Kidney epithelial cell (primary cell): ENCODE results near the gene CFAP46. TPM values are rescaled to one million over a fixed set of nuclear protein-coding genes. Genes with fewer than 3 reads are reported as not detected.
"Not testable (repeated sequence)": the region's sequence is repeated elsewhere in the genome, so short reads cannot be mapped to it uniquely, and the experiment has no call there.

Source experiments
- DNase-seq: peaks from one replicate; pipeline ENCODE4 v3.0.0-alpha.2; 2010; ENCODE audit warnings: low read depth
- H3K27me3 ChIP-seq: 2 replicates; pipeline ENCODE4 v1.6.0; 2011; ENCODE audit warnings: low read length; ENCODE audit not compliant: control insufficient read depth, insufficient read depth
- H3K36me3 ChIP-seq: 2 replicates; pipeline ENCODE4 v1.5.1; 2011; ENCODE audit warnings: low read length; ENCODE audit not compliant: control insufficient read depth, insufficient read depth
- H3K4me3 ChIP-seq: 2 replicates; pipeline ENCODE4 v1.5.1; 2011; ENCODE audit warnings: low read depth, mild to moderate bottlenecking, control low read depth, low read length
- CTCF ChIP-seq: IDR thresholded peaks from 2 replicates; pipeline ENCODE4 v1.5.1; 2011; ENCODE audit warnings: mild to moderate bottlenecking, moderate library complexity, low read length, control low read depth, inconsistent platforms; ENCODE audit not compliant: insufficient read depth, poor library complexity, severe bottlenecking
- total RNA-seq: library from RNA; depleted of rRNA; stranded (reverse); fragments of >200 nt; gene quantifications from 2 replicates; pipeline ENCODE4 v1.2.3, GENCODE V29; 2015

The CFAP46 gene
- total RNA-seq, 1 donor from 2014 or later = 5.1 TPM

- no peak overlapping the region for H3K4me3 ChIP-seq
- H3K36me3 ChIP-seq = no peaks in the 10 kb centered on the region
- no peak for DNase-seq
- no peak for TF ChIP-seq CTCF
- H3K27me3 ChIP-seq = peaks cover 4% of the 10 kb centered on the region
Observed at GRCh38 chr10:132899054-132899750, 43.2 kb downstream of the CFAP46 start.

GRCh38 chr10:132898391-132899053, 43.8 kb downstream of the CFAP46 start:
- DNase-seq = no peak
- Histone ChIP-seq H3K36me3 (no peaks in the 10 kb centered on the region), H3K27me3 (peaks cover 4% of the 10 kb centered on the region), H3K4me3 (no peak overlapping the region)
- no peak for TF ChIP-seq CTCF

GRCh38 chr10:132897516-132898381, 44.6 kb downstream of the CFAP46 start:
- no peak for DNase-seq
- no peak overlapping the region for H3K4me3 ChIP-seq
- H3K36me3 ChIP-seq = no peaks in the 10 kb centered on the region
- H3K27me3 ChIP-seq = peaks cover 8% of the 10 kb centered on the region
- TF ChIP-seq CTCF = no peak

GRCh38 chr10:132893786-132894185, 48.6 kb downstream of the CFAP46 start:
- not testable (repeated sequence) for DNase-seq
- H3K27me3 ChIP-seq = peaks cover 20% of the 10 kb centered on the region

GRCh38 chr10:132893090-132893489, 49.3 kb downstream of the CFAP46 start:
- H3K27me3 ChIP-seq = peaks cover 20% of the 10 kb centered on the region

More at GRCh38 chr10:132893786-132894185, 48.6 kb downstream of the CFAP46 start:
- not testable (repeated sequence) for H3K4me3 ChIP-seq, H3K36me3 ChIP-seq
- peak; percentile 40 for TF ChIP-seq CTCF

More at GRCh38 chr10:132893090-132893489, 49.3 kb downstream of the CFAP46 start:
- TF ChIP-seq CTCF = no peak
- Histone ChIP-seq H3K36me3 (no peaks in the 10 kb centered on the region), H3K4me3 (no peak overlapping the region)
- DNase-seq = no peak
